ENCODE measurements around the gene MCM5.
"Not testable (repeated sequence)": the region's sequence is repeated elsewhere in the genome, so short reads cannot be mapped to it uniquely, and the experiment has no call there.

Gene MCM5

DNA sequence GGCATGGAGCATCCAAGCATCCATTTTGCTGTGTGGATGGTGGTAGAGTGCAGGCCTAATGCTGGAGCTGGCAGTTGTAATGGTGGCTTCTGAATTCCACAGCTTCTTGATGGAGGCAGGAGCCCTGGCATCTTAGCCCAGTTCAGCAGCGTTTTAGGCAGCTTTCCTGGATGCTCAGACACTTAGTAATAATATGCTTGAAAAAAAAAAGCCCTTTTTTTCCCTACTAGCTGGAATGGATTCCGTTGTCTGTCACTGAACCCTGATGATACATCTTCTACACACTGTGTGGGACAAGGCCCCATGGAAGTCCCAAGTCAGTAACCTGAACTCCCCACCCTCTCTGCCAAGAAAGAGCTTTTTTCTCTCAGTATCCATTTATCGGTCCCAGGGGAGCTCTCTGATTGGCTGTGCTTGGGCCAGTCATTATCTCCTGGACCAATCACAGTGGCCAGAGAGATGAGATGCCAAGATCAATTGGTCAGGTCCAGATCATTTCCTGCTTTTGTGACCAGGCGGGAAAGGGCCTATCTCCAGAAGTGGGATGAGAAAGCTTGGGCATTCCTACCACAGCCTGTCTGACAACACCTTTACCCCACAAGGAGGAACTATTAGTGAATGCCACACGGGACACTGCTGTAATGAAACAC lies 34.2 kb downstream of the MCM5 start:
- DNase-seq = no peak

DNA sequence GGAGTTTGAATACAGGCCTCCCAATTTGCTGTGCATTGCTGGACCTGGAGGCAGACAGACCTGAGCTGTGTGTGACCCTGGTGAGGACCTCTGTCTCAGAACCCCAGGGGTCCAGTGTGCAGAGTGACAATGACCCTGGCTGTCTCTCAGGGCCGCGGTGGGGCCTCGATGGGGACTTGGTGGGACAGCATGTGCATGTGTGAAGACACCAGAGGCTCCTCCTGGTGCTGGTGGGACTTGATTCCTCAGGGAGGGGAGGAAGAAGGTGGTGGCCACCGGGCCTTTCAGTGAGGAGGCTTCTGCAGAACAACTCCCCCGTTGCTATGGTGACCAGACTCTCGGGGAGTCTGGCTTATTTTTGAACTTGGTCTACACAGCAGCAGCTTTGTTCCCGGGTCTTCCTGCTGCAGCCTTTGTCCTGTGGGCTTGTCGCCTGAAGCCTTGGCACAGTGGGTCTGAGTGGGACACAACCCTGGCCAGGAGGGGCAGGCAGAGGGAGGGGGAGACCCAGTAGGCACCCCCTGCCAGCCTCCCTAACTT lies 35.3 kb downstream of the MCM5 start:
- DNase-seq = no peak

DNA sequence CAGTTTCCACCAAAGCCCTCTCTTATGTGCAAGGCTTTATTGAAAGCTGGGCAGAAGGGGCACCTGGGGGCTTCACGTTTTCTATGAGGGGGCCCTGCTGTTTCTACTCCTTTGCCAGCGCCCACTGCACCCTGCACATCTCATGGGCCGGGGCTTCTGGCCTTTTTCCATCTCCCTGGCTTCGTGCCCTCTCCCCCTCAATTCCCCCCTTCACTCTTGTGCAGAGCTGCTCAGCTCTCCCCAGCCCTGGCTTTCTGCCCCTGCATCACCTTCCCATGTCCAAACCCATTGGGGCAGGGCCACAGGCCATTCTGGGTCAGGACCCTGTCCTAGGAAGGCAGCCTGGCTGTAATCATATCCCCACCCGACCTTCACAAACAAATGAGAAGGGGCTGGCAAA lies 36.5 kb downstream of the MCM5 start:
- no peak for DNase-seq

GRCh38 chr22:35437049-35437448 lies 37.1 kb downstream of the MCM5 start:
- DNase-seq = no peak

DNA sequence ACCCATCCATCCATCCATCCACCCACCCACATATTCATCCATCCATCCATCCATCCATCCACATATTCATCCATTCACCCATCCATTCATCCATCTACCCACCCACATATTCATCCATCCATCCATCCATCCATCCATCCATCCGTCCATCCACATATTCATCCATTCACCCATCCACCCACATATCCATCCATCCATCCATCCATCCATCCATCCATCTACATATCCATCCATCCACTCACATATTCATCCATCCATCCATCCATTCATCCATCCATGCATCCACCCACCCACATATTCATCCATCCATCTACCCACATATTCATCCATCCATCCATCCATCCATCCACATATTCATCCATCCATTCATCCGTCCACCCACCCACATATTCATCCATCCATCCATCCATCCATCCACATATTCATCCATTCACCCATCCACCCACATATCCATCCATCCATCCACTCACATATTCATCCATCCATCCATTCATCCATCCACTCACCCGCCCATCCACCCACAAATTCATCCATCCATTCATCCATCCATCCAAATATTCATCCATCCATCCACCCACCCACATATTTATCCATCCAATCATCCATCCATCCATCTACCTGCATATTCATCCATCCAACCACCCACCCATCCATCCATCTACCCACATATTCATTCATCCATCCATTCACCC lies 38.9 kb downstream of the MCM5 start:
- not testable (repeated sequence) for DNase-seq

- no peak for DNase-seq
Measured at GRCh38 chr22:35439365-35439717, 39.4 kb downstream of the MCM5 start.

DNA sequence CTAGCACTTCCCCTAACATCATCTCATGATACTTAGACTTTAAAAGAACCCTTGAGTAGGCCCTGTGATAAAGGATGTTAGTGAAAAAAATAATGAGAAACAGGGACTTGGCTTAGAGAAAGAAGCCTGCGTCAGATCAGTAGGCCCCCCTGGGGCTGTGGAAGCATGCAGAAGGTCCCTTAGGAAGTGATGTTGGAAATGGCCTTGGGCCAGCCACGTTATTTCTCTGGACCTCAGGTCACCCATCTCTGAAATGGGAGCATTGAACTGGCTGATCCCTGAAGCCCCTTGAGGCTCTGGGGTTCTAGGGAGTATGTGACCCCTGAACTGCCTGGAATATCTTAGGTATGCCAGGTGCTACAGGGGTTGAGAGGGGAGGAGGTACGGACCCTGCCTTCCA lies 40.2 kb downstream of the MCM5 start:
- DNase-seq = no peak

- no peak for DNase-seq
Measured at GRCh38 chr22:35441489-35442100, 41.7 kb downstream of the MCM5 start.

DNA sequence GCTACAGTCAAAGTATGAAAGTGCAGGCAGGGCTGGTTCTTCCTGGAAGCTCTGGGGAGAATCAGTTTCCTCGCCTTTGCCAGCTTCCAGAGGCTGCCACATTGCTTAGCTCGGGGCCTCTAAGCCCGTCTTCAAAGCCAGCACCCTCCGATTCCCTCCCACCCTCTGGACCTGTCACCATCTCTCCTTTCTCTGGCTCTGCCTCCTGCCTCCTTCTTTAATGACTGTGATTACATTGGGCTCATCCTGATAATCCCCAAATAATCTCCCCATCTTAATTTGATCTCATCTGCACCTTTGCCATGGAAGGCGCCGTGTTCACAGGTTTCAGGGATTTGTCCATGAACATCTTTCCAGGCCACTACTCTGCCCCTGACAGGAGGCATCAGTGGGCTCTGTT lies 42.5 kb downstream of the MCM5 start:
- no peak for DNase-seq

DNA sequence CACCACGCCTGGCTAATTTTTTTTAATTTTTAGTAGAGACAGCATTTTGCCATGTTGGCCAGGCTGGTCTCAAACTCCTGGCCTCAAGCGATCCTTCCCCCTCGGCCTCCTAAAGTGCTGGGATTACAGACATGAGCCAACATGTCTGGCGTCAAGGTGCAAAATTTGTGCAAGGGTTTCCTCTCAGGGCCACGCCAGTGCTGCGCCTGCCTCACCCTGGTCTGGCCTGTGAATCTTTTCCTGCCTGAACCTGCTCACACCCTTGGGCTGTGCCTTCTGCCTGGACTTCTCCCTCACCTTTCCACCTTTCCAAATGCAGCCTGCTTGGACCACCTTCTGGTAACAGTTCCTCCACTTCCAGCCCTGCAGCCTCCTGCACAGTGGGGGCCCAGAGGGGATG lies 43.4 kb downstream of the MCM5 start:
- no peak for DNase-seq

DNA sequence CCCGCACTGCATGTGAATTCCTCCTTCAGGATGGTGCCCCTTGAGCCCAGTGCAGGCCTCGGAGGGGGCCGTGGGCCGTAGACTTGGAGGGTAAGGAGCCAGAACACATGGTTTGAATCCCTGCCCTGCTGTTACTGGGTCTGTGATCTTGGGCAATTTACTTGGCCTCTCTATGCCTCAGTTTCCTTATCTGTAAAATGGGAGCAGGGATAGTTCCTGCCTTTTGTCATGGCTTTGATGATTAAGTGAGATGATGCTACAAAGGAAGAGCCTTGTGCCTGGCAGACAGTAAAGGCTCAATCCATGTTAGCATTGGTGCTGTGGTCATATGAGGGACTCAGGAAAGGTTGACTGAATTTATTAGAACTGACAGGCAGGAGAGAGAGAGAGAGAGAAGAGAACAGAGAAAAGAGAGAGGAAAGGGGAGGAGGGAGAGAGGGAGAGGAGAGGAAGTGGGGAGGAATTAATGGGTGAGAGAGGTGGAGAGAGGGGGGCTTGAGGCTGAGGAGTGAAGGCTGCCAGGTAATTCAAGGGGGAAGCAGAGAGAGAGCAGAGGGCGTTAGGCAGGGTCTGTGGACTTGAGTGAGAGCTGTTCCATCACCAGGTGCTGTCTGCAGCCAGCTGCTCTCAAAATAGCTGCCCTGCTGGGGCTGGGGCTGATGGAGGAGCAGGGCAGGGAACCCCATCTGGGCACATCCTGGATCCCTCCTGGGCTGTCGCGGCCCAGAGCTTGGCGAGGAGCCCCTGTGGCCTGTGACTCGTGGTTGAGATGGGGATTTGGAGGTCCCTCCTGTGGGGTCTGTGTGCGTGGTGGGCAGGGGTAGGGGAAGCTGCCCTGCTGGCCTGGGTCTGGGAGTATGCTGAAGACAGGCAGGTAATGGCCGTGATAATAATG lies 44.1 kb downstream of the MCM5 start:
- DNase-seq = no peak

GRCh38 chr22:35444685-35445399 lies 44.9 kb downstream of the MCM5 start:
- DNase-seq = no peak

- DNase-seq = no peak
Measured at GRCh38 chr22:35445933-35446332, 46.0 kb downstream of the MCM5 start.

GRCh38 chr22:35446365-35446764 lies 46.4 kb downstream of the MCM5 start:
- DNase-seq = no peak

DNA sequence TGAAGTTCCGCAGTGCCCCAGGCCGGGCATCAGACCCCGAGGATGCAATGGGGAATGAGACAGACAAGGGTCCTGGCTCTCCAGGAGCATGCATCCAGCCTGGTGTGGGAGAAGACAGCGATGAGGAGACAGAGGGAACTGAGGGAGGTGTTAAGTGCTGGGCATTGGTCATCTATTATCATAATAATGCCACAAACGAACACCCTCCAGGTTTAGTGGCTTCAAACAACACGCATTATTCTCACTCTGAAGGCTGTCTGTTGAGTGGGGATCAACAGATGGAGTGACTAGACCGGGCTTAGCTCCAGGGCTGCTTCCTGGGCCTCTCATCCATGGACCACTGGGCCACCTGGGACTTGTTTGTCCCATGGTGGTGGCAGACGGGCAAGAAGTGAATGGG lies 48.6 kb downstream of the MCM5 start:
- no peak for DNase-seq

DNA sequence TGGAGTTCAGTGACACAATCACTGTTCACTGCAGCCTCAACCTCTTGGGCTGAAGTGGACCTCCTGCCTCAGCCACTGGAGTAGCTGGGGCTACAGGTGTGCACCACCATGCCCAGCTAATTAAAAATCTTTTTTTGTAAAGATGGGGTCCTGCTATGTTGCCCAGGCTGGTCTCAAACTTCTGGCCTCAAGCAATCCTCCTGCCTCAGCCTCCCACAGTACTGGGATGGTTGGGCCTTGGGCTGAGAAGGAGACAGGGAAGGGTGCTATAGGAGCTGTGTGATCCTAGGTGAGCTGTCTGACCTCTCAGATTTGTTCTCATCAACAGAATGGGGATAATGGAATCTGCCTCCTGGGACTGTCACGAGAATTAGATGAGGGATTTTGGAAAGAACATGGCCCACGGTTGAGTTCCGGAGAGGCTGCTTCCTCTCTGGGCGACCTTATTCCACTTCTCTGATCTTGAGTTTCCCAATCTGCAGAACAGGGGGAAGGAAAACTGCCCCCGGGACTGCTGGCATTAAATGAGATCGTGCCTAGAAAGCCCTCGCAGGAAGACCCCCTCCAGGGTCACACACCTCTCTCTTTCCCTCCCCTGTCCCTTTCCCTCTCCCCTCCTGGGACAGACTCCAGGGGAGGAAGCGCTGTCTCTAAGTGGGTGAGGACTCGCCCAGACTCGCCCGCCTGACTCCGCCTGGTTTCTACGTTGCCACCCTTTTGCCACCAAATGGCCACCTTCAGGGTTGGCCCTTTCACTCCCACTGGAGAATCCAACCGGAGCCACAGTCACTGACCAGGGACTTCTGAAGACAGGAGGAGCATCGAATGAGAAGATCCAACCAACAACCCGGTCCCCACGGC lies 50.1 kb downstream of the MCM5 start:
- no peak for DNase-seq

GRCh38 chr22:35450824-35451569 lies 51.1 kb downstream of the MCM5 start:
- no peak for DNase-seq

- DNase-seq = no peak
Measured at GRCh38 chr22:35451592-35451991, 51.7 kb downstream of the MCM5 start.

- no peak for DNase-seq
Measured at GRCh38 chr22:35452351-35452781, 52.4 kb downstream of the MCM5 start.

All from right forelimb (tissue), 1 donor.